GM13976 (cell line): ENCODE results near the gene ELL2.

Source experiments
- DNase-seq: peaks from one replicate; pipeline ENCODE4 v3.0.0; 2012; ENCODE audit warnings: low spot score
- CTCF ChIP-seq: IDR thresholded peaks from 2 replicates; pipeline ENCODE4 v1.5.1; 2012; ENCODE audit warnings: borderline replicate concordance, mild to moderate bottlenecking; ENCODE audit not compliant: insufficient read depth; ENCODE audit errors: extremely low read depth, missing control alignments, control extremely low read depth
- in situ Hi-C: fragments of 300-500 bp; cut with MboI; formaldehyde crosslinking; loops from one replicate; pipeline ENCODE4 v1.12.0; 2022; ENCODE audit warnings: low sequenced_read_pairs, mixed read lengths, inconsistent platforms; ENCODE audit not compliant: unreplicated experiment

Gene ELL2

GRCh38 chr5:95850391-95850894 lies 111.2 kb downstream of the ELL2 start:
- in situ Hi-C loops, result loop anchor here (10.0 kb wide), 2 partner anchors 584 to 754 kb away; partner anchors contain the start of gene PCSK1
- DNase-seq, result no peak
- no peak for TF ChIP-seq CTCF

GRCh38 chr5:95848701-95849100 lies 113.0 kb downstream of the ELL2 start:
- no peak for DNase-seq
- in situ Hi-C loops, result loop anchor here (5.0 to 10.0 kb wide), 2 partner anchors 66 to 184 kb away; no protein-coding TSS in a partner anchor
- TF ChIP-seq CTCF, result no peak

GRCh38 chr5:95847261-95847592 lies 114.4 kb downstream of the ELL2 start:
- no peak for TF ChIP-seq CTCF
- no peak for DNase-seq
- in situ Hi-C loops, result loop anchor here (5.0 to 10.0 kb wide), 2 partner anchors 65 to 182 kb away; no protein-coding TSS in a partner anchor

GRCh38 chr5:95846554-95847260 lies 114.9 kb downstream of the ELL2 start:
- TF ChIP-seq CTCF, result peak; percentile 89
- in situ Hi-C loops, result loop anchor here (5.0 to 10.0 kb wide), 2 partner anchors 64 to 182 kb away; no protein-coding TSS in a partner anchor
- DNase-seq, result peak; percentile 75

GRCh38 chr5:95845391-95845790 lies 116.3 kb downstream of the ELL2 start:
- in situ Hi-C loops, result loop anchor here (5.0 to 10.0 kb wide), 2 partner anchors 63 to 181 kb away; no protein-coding TSS in a partner anchor

GRCh38 chr5:95843733-95844223 lies 117.9 kb downstream of the ELL2 start:
- no peak for TF ChIP-seq CTCF
- in situ Hi-C loops, result loop anchor here (10.0 kb wide), 1 partner anchor 179 kb away; no protein-coding TSS in a partner anchor
- no peak for DNase-seq

More at GRCh38 chr5:95845391-95845790, 116.3 kb downstream of the ELL2 start:
- no peak for TF ChIP-seq CTCF
- DNase-seq, result no peak
